Suprapubic skin (tissue), 4 donors: Measurements from ENCODE around the gene PFKP.

Source experiments
- EP300 ChIP-seq: sonication (generic); formaldehyde crosslinking; IDR thresholded peaks from one replicate; pipeline ENCODE4 v1.6.1; 2017; ENCODE audit warnings: antibody characterized with exemption
- POLR2A ChIP-seq, 2 donors: fragments of 450-650 bp; IDR thresholded peaks; one replicate each; pipeline ENCODE4 v1.6.1; 2017; ENCODE audit warnings: antibody characterized with exemption in 2 of 2, mild to moderate bottlenecking in 2 of 2, moderate library complexity in 2 of 2
- POLR2AphosphoS5 ChIP-seq, 3 donors: sonication (generic); formaldehyde crosslinking; IDR thresholded peaks; one replicate each; pipeline ENCODE4 v1.6.1; 2017; ENCODE audit warnings: antibody characterized with exemption in 3 of 3
- TF ChIP-seq, protein P1 (sequence below), 2 donors: fragments of 200-600 bp in 1 of 2; fragments of 450-650 bp in 1 of 2; sonication (generic) in 1 of 2; IDR thresholded peaks; one replicate each; pipeline ENCODE4 v1.5.1; 2016 to 2019; ENCODE audit warnings: antibody characterized with exemption in 2 of 2, mild to moderate bottlenecking in 1 of 2, moderate library complexity in 1 of 2

DNA sequence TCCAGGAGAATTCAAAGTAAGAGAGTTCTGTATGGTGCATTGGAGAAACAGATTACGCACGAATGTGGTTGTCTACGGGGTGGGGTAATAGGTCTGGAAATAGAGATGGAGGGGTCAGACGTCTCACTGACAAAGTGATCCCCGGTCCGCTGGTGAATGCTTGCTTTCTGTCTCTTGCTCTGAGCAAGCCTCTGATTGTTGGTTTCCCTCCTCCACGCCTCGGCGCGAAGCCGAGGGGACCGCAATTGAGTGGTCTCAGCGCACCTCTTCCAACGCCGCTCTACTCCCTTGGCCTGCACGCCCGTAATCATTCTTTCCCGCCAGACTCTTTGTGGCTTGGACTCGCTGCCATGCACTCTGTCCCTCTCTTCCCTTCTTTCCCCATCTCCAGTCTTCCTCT lies 46.5 kb upstream of the PFKP start:
- TF ChIP-seq, protein P1, sequence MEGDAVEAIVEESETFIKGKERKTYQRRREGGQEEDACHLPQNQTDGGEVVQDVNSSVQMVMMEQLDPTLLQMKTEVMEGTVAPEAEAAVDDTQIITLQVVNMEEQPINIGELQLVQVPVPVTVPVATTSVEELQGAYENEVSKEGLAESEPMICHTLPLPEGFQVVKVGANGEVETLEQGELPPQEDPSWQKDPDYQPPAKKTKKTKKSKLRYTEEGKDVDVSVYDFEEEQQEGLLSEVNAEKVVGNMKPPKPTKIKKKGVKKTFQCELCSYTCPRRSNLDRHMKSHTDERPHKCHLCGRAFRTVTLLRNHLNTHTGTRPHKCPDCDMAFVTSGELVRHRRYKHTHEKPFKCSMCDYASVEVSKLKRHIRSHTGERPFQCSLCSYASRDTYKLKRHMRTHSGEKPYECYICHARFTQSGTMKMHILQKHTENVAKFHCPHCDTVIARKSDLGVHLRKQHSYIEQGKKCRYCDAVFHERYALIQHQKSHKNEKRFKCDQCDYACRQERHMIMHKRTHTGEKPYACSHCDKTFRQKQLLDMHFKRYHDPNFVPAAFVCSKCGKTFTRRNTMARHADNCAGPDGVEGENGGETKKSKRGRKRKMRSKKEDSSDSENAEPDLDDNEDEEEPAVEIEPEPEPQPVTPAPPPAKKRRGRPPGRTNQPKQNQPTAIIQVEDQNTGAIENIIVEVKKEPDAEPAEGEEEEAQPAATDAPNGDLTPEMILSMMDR (IDR thresholded peaks at IDR 0.05), result no peak
- TF ChIP-seq POLR2A (IDR thresholded peaks at IDR 0.05), result no peak
- TF ChIP-seq POLR2AphosphoS5 (IDR thresholded peaks at IDR 0.05), result no peak
- TF ChIP-seq EP300, result no peak
